Stimulated activated naive CD8-positive, alpha-beta T cell treated with anti-CD3 and anti-CD28 coated beads, Interleukin-15, Interleukin-2, amounts not matched to agents 100 ng/mL and 50 ng/mL, for 24 hours (primary cell): ENCODE measurements around the gene ZFHX3.

ENCODE experiments used
- H3K27ac Mint-ChIP-seq: one replicate; pipeline ENCODE4 v1.8.0; 2021; ENCODE audit warnings: mild to moderate bottlenecking, mixed read lengths
- H3K27me3 Mint-ChIP-seq: one replicate; pipeline ENCODE4 v1.8.0; 2021; ENCODE audit warnings: mixed read lengths
- H3K36me3 Mint-ChIP-seq: one replicate; pipeline ENCODE4 v1.8.0; 2021; ENCODE audit warnings: low read depth, mixed read lengths
- H3K4me1 Mint-ChIP-seq: one replicate; pipeline ENCODE4 v1.8.0; 2021; ENCODE audit warnings: low read depth, mixed read lengths
- H3K4me3 Mint-ChIP-seq: one replicate; pipeline ENCODE4 v1.8.0; 2021; ENCODE audit warnings: mild to moderate bottlenecking, mixed read lengths
- H3K9me3 Mint-ChIP-seq: one replicate; pipeline ENCODE4 v1.8.0; 2021; ENCODE audit warnings: mixed read lengths

Gene ZFHX3

DNA sequence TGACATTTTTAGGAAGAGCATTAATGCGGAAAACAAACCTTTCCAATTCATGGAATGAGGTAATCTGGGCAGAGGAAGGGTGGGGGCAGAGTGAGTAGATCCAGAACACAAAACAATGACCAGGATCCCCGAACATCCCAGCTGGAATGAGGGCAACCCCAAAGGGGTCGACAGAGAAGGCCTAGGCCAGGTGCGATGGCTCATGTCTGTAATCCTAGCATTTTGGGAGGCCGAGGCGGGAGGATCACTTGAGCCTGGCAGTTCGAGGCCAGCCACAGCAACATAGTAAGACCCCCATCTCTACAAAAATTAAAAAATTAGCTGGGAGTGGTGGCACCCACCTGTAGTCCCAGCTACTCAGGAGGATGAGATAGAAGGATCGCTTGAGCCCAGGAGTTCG lies 64.7 kb downstream of the ZFHX3 start:
- no peaks in the 10 kb centered on the region for H3K4me1 Mint-ChIP-seq
- no peaks in the 10 kb centered on the region for H3K36me3 Mint-ChIP-seq
- H3K4me3 Mint-ChIP-seq, result no peak overlapping the region
- no peak overlapping the region for H3K27ac Mint-ChIP-seq
- H3K27me3 Mint-ChIP-seq, result no peaks in the 10 kb centered on the region
- no peaks in the 10 kb centered on the region for H3K9me3 Mint-ChIP-seq

DNA sequence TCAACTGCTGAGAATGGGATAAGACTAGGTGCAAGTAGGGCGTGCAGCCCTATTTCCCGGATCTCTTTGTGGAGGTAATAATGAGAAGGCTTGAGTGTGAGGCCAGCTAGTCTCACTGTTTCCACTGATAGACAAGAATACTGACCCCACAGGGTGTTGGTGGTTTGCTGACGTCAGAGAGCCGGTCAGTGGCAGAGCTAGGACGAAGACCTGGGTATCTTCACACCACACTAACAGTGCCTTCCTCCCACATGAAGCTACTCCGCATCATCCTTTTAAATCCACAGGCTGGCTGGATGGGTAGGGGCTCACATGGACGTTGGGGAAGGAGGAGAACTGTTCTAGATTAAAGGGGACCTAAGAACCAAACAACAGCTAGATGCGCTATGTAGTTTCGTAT lies 68.0 kb downstream of the ZFHX3 start:
- Mint-ChIP-seq H3K9me3 (no peaks in the 10 kb centered on the region), H3K27ac (no peak overlapping the region), H3K4me3 (no peak overlapping the region), H3K36me3 (no peaks in the 10 kb centered on the region), H3K4me1 (no peaks in the 10 kb centered on the region), H3K27me3 (no peaks in the 10 kb centered on the region)

DNA sequence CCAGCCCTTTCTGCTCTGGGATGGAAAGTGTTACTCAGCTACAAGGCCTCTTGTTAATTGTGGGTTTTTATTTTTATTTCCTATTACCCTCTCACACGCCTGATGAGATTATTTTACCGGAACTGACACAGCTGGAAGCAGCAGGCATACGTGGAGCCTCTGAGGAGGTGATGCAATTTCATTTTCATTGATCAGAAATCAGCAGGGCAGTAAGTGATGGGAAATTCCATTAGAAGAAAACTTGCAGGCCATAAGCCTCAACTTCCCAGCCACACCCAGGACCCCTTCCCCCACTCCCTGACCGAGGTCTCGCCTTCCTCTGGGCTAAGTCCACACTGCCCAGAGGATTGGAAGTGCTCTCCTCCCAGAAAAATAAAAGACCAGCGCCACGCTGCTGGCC lies 69.7 kb downstream of the ZFHX3 start:
- no peak overlapping the region for H3K27ac Mint-ChIP-seq
- H3K4me3 Mint-ChIP-seq, result no peak overlapping the region
- no peaks in the 10 kb centered on the region for H3K4me1 Mint-ChIP-seq
- no peaks in the 10 kb centered on the region for H3K36me3 Mint-ChIP-seq
- no peaks in the 10 kb centered on the region for H3K9me3 Mint-ChIP-seq
- H3K27me3 Mint-ChIP-seq, result no peaks in the 10 kb centered on the region

DNA sequence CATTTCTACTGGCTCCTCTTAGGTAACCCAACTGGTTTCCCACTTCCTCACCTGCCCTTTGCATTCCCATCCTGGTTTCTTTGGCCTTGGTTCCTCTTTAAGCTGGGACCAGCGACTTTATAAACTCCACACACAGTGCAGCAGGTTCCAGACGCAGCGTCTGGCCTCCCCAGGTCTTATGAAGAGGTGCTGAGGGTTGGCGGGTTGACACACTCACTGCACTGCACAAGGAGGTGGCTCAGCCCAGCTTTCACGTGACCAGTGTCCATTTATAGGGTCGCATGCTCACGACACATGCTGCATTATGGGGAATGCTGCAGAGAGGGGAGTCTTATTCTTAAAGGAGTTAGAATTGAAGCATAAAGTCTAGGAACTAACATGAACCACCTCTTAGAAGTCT lies 70.8 kb downstream of the ZFHX3 start:
- Mint-ChIP-seq H3K4me1 (no peaks in the 10 kb centered on the region), H3K9me3 (no peaks in the 10 kb centered on the region), H3K36me3 (no peaks in the 10 kb centered on the region), H3K4me3 (no peak overlapping the region), H3K27me3 (no peaks in the 10 kb centered on the region), H3K27ac (no peak overlapping the region)

DNA sequence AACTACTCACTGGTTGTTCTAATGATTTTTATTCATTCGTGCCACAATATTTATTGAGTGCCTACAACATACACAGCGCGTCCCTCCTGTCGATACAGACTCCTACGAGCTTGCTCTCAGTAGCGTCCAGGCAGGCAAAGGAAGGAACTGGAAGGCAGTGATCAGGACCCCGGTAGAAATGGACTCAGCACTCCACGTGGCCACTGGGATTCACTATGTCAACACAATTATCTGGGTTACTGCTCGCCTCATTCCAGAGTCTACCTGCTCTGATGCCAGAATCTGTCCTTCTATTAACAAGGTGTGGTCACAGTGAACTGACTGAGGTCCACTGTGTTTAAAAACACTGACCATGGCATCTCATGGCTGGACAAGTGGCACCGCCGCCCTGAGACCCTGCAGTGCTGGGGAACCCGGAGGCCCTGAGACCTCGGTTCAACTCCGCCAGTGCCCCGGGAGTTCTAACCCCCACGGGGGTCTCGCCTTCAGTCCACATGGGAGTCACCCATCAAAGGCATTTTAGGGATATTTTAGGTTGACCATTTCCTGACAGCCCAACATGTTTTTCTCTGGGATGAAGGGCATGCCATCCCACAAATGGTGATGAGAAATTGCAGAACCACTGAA lies 71.4 kb downstream of the ZFHX3 start:
- no peaks in the 10 kb centered on the region for H3K36me3 Mint-ChIP-seq
- H3K4me3 Mint-ChIP-seq, result no peak overlapping the region
- H3K4me1 Mint-ChIP-seq, result no peaks in the 10 kb centered on the region
- no peaks in the 10 kb centered on the region for H3K9me3 Mint-ChIP-seq
- H3K27ac Mint-ChIP-seq, result no peak overlapping the region
- H3K27me3 Mint-ChIP-seq, result no peaks in the 10 kb centered on the region

DNA sequence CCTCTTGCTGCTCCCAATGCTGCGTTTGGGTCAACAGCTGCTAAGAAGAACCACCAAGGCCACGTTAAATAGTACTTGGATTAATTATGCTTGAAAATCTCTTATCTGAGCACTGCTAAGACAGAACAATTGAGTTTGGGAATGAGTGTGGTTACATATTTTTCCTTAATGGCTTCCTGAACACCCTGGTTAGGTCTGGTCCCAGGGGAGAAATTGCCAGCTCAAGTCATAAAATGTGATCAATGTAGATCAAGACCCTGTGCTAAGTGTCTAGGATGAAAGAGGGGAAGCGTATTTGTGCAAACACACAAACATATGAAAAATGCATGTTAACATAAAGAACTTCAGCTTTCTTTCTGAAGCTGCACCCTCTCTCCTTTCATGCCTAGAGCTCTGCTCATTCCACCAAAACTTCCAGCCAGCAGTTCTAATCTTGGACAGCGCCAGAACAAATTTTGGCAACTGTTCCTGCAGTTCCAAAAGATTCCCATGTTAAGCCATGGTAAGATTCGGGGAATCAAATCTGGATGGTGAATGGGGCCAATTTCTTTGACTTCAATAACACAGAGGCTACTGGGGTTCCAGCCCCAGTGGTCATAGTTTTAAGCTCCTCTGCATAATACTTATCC lies 72.0 kb downstream of the ZFHX3 start:
- Mint-ChIP-seq H3K36me3 (no peaks in the 10 kb centered on the region), H3K9me3 (no peaks in the 10 kb centered on the region), H3K4me3 (no peak overlapping the region), H3K27me3 (no peaks in the 10 kb centered on the region), H3K4me1 (no peaks in the 10 kb centered on the region), H3K27ac (no peak overlapping the region)

DNA sequence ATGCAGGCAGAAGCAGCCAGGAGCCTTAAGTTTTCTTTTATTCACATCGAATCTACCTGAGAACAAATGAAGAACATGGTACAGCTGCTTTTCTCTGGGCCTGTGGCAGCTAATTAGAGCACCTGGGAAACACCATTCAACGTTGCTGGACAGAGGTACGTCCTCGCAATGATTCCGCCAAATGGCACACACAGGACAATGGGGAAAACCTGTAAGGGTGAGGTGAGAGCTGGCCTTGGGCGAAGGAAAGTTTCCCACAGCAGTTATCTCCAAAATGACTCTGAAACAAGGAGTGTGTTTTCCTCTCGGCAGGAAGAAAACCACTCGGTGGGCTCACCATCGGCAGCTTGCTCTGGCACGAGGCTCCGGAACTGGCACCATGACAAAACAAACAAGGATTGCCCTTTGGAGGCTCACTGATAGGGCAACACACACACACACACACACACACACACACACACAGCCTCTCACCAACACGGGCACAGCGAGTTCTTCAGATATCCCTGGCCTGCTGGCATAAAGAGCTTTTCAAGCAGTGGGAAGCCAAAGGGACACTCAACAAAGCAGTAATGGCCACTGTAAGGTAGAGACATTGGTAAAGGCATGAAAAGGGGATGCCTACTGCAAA lies 73.7 kb downstream of the ZFHX3 start:
- Mint-ChIP-seq H3K27ac (no peak overlapping the region), H3K27me3 (no peaks in the 10 kb centered on the region), H3K36me3 (no peaks in the 10 kb centered on the region), H3K9me3 (no peaks in the 10 kb centered on the region), H3K4me1 (no peaks in the 10 kb centered on the region), H3K4me3 (no peak overlapping the region)

DNA sequence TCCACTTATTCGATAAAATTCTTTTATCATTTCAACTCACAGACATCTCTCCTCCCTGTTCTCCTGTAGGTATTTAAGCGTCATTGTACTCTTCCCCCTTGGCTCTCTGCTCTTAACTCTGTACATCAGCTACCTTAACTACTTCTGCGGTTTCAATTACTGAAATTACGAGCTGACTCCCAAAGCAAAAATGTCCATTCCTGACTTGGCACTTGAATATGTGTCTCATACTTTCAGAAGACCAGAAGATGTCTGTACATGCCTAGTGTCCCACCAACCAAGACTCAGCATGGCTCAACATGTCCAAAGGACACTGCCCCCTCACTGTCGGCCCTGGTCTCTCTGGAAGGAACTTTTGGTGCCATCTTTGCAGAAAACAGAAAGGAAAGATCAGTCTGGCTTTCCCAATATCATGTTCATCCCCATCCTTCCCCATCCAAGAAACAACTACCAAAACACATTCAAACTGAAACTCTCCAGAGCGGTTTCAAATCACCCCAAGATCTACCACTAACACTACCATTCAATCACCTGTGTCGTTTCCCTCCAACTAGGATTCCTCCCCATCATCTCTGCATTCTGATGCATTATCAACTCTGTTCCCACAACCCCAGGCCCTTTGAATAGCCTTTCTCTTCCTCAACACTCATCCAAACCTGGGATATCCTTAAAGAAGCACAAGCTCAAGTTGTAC lies 74.9 kb downstream of the ZFHX3 start:
- Mint-ChIP-seq H3K4me3 (no peak overlapping the region), H3K9me3 (no peaks in the 10 kb centered on the region), H3K36me3 (no peaks in the 10 kb centered on the region), H3K27me3 (no peaks in the 10 kb centered on the region), H3K27ac (no peak overlapping the region), H3K4me1 (no peaks in the 10 kb centered on the region)

DNA sequence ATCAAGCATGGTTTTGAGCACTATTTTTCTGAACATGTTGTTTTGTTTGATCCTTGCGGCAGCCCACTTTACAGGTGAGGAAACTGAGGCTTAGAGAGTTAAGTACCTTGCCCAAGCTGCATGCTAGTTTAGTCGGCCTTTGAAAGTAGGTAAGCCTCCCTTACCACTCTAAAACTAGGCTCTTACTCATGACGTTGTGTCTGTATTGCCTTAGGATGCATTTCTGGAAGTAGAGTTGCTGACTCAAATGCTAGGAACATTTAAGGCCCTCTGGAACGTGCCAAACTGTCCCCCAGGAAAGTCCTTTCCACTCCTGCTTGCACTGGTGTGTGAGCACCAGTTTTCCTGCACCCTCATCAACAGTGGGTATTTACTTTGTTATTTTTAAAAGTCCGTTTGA lies 76.6 kb downstream of the ZFHX3 start:
- Mint-ChIP-seq H3K36me3 (no peaks in the 10 kb centered on the region), H3K4me1 (no peaks in the 10 kb centered on the region), H3K27ac (no peak overlapping the region), H3K27me3 (no peaks in the 10 kb centered on the region), H3K4me3 (no peak overlapping the region), H3K9me3 (no peaks in the 10 kb centered on the region)

DNA sequence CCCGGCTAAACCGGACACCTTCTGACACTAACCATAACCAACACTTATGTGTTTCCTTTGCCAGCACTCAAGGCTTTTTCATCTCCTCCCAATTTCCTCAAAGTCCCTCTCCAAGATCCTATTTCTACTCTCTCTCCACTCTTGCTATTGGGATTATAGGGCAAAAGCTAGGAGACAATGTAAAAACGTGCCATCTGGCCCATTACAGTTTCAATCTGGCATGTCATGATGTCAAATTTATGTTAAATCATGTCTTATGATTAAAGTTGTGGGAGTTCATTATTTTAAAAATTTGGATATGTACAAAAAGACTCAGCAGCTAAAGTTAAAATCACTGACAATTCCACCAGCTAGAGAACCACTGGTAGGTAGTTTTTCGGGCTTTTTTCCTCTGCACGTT lies 77.3 kb downstream of the ZFHX3 start:
- no peak overlapping the region for H3K4me3 Mint-ChIP-seq
- H3K27ac Mint-ChIP-seq, result no peak overlapping the region
- no peaks in the 10 kb centered on the region for H3K27me3 Mint-ChIP-seq
- no peaks in the 10 kb centered on the region for H3K36me3 Mint-ChIP-seq
- no peaks in the 10 kb centered on the region for H3K4me1 Mint-ChIP-seq
- no peaks in the 10 kb centered on the region for H3K9me3 Mint-ChIP-seq

DNA sequence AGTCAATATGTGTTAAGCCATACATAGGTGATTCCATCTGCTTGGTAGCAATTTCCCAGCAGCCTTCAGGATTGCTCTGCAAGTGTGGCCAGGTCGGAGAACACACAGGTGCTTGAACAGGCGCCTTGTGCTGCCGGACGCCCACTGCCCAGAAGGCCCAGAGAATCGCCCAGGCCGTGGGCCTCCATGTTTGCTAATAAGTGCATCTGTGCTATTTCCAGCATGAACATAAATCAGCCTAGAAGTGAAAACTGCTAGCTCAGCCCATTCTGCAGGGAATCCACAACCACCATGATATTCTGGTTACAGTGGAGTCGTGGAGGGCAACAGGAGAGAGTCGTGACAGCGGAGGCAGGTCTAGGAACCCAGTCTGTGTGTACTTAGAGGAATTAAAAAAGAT lies 78.1 kb downstream of the ZFHX3 start:
- no peaks in the 10 kb centered on the region for H3K4me1 Mint-ChIP-seq
- H3K27me3 Mint-ChIP-seq, result no peaks in the 10 kb centered on the region
- H3K27ac Mint-ChIP-seq, result no peak overlapping the region
- H3K4me3 Mint-ChIP-seq, result no peak overlapping the region
- H3K9me3 Mint-ChIP-seq, result no peaks in the 10 kb centered on the region
- H3K36me3 Mint-ChIP-seq, result no peaks in the 10 kb centered on the region

DNA sequence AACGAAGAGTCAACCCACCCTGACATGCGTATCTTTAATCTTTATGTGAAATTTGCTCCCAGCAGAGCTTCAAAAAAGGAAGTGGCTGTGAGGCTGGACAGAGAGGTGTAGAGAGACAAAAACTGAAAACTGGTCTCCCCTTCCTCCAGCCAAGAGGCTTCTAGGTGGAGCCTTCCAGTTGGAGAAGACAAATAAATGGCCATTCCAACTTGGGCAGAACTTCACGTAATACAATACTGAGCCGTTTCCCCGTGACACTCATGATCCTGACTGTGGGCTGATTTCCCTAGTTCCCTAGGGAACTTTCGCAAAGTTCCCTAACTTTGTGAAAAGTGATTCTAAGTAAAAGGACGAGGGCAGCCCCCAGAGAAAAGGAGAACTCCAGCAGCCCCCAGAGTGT lies 78.8 kb downstream of the ZFHX3 start:
- Mint-ChIP-seq H3K27ac (no peak overlapping the region), H3K4me3 (no peak overlapping the region), H3K9me3 (no peaks in the 10 kb centered on the region), H3K27me3 (no peaks in the 10 kb centered on the region), H3K4me1 (no peaks in the 10 kb centered on the region), H3K36me3 (no peaks in the 10 kb centered on the region)

DNA sequence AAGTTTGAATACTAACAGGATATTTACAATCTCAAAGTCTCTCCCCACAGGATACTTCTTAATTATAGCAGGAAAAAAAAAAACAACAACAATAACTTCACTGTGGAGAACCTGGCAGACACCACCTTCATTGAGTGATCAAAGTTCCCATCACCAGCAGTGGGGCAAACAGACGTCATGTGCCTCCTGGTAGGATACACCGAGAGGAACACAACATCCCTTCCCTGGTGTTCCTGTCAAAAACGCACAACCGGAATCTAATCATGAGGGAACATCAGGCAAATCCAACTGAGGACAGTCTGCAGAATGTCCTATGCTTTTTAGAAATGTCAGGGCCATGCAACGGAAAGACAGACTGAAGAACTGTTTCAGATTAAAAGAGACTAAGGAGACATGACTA lies 80.0 kb downstream of the ZFHX3 start:
- Mint-ChIP-seq H3K4me3 (no peak overlapping the region), H3K27ac (no peak overlapping the region), H3K36me3 (no peaks in the 10 kb centered on the region), H3K9me3 (no peaks in the 10 kb centered on the region), H3K27me3 (no peaks in the 10 kb centered on the region), H3K4me1 (no peaks in the 10 kb centered on the region)

DNA sequence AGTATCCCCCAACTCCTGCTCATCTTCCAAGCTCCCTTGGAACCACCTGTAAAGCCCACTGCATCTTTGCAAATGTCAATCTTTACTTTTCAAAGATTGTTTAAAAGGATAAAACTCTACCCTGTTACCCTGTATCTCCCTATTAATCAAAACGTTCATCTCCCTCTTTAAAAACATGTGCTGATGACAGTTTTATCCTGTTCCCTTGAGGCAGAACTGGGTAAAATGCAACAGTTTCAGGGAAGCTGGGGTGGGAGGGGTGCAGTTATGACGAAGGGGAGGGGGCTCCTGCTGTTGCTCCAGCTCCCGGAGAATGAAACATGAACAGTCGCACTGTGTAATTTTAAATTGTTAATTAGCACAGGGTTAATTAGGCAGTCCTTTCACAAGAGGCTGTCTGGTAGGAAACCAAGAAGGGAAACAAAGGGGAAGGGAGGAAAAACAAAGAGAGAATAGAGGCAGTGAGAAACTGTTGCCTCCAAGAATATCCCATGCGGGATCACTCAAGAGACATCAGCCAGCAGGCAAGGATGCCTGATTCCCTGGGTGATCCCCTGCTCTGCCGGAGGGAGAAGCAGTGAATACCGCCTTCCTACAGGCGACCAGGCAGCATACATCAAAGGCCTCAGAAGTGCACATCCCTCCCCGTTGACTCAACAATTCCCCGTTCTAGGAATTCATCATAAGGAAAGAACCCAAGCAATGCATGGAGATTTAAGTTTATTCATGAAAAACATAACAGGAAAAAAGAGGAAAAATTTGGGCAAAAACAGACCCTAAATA lies 84.2 kb downstream of the ZFHX3 start:
- no peaks in the 10 kb centered on the region for H3K36me3 Mint-ChIP-seq
- no peaks in the 10 kb centered on the region for H3K9me3 Mint-ChIP-seq
- H3K4me3 Mint-ChIP-seq, result no peak overlapping the region
- H3K27me3 Mint-ChIP-seq, result no peaks in the 10 kb centered on the region
- no peaks in the 10 kb centered on the region for H3K4me1 Mint-ChIP-seq
- H3K27ac Mint-ChIP-seq, result no peak overlapping the region

DNA sequence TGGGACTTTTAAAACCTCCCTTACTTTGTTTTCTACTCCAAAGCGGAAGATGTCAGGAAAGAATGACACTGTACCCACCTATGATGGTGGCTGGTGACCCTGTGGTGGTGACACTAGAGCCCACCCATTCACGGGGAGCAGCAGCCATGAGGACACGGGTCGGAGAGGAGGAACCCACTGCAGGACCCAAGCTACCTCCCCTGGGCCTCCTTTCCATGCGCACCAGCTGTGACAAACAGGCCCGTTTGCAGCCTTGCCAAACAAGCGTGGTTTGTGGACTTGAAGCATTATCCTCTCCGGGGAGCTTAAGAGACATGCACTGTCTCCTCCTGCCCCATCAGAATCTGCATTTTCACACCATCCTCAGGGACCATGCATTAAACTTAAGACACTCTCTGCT lies 85.6 kb downstream of the ZFHX3 start:
- Mint-ChIP-seq H3K4me1 (no peaks in the 10 kb centered on the region), H3K9me3 (no peaks in the 10 kb centered on the region), H3K4me3 (no peak overlapping the region), H3K36me3 (no peaks in the 10 kb centered on the region), H3K27ac (no peak overlapping the region), H3K27me3 (no peaks in the 10 kb centered on the region)
